Measurements from ENCODE around the gene ATAD3A.
A peak's percentile ranks its signal among the peaks of the same experiment; 100 is the strongest.

The ATAD3A gene

GRCh38 chr1:1567891-1568291 is 55.9 kb downstream of the ATAD3A start:
- no peak for TF ChIP-seq MAX (IDR thresholded peaks at IDR 0.05)
- TF ChIP-seq EGR1 (IDR thresholded peaks at IDR 0.05): no peak
- TF ChIP-seq TEAD4 (IDR thresholded peaks at IDR 0.05): no peak
- TF ChIP-seq TCF12 (IDR thresholded peaks at IDR 0.05; ENCODE audit: low read depth): no peak
- TF ChIP-seq REST (IDR thresholded peaks at IDR 0.05; ENCODE audit: low read depth): no peak
- TF ChIP-seq CEBPB (IDR thresholded peaks at IDR 0.05): no peak
- no peak for TF ChIP-seq NFIC (IDR thresholded peaks at IDR 0.05)
- no peak for TF ChIP-seq YY1 (IDR thresholded peaks at IDR 0.05; ENCODE audit: low read depth)
- no peak for TF ChIP-seq CREB1 (IDR thresholded peaks at IDR 0.05; ENCODE audit: low read depth)
- no peak for TF ChIP-seq ZBTB7A (IDR thresholded peaks at IDR 0.05; ENCODE audit: low read depth)
- TF ChIP-seq TAF1 (IDR thresholded peaks at IDR 0.05; ENCODE audit: low read depth): no peak
- TF ChIP-seq EP300 (IDR thresholded peaks at IDR 0.05; ENCODE audit: borderline replicate concordance): no peak
- TF ChIP-seq USF1 (IDR thresholded peaks at IDR 0.05): no peak
- TF ChIP-seq FOXM1 (IDR thresholded peaks at IDR 0.05; ENCODE audit: borderline replicate concordance, low read depth): no peak
- no peak for TF ChIP-seq RAD21 (IDR thresholded peaks at IDR 0.05; ENCODE audit: low read depth)

GRCh38 chr1:1569341-1569740 is 57.4 kb downstream of the ATAD3A start:
- TF ChIP-seq REST (IDR thresholded peaks at IDR 0.05; ENCODE audit: low read depth): no peak
- no peak for TF ChIP-seq CEBPB (IDR thresholded peaks at IDR 0.05)
- no peak for TF ChIP-seq TEAD4 (IDR thresholded peaks at IDR 0.05)
- TF ChIP-seq ZBTB7A (IDR thresholded peaks at IDR 0.05; ENCODE audit: low read depth): no peak
- TF ChIP-seq EP300 (IDR thresholded peaks at IDR 0.05; ENCODE audit: borderline replicate concordance): no peak
- no peak for TF ChIP-seq USF1 (IDR thresholded peaks at IDR 0.05)
- TF ChIP-seq NFIC (IDR thresholded peaks at IDR 0.05): no peak

- TF ChIP-seq CEBPB (IDR thresholded peaks at IDR 0.05) (no peak), RAD21 (IDR thresholded peaks at IDR 0.05; ENCODE audit: low read depth) (no peak), MAX (IDR thresholded peaks at IDR 0.05) (peak; percentile 19), YY1 (IDR thresholded peaks at IDR 0.05; ENCODE audit: low read depth) (peak; percentile 89)
These were observed 62.1 kb downstream of the ATAD3A start for GRCh38 chr1:1573843-1574720.

GRCh38 chr1:1574721-1575537 is 63.0 kb downstream of the ATAD3A start, which contains the start of gene SSU72:
Gene SSU72 (minus strand): TSS chr1:1574863. CDS start chr1:1574557, 306 bp downstream.
- TF ChIP-seq CREB1 (IDR thresholded peaks at IDR 0.05; ENCODE audit: low read depth) (peak; percentile 100), USF1 (IDR thresholded peaks at IDR 0.05) (peak; percentile 17), YY1 (IDR thresholded peaks at IDR 0.05; ENCODE audit: low read depth) (peak; percentile 81), MAX (IDR thresholded peaks at IDR 0.05) (peak; percentile 54), RAD21 (IDR thresholded peaks at IDR 0.05; ENCODE audit: low read depth) (no peak), TAF1 (IDR thresholded peaks at IDR 0.05; ENCODE audit: low read depth) (peak; percentile 92), NFIC (IDR thresholded peaks at IDR 0.05) (no peak), CEBPB (IDR thresholded peaks at IDR 0.05) (no peak; the same call in 1 of the 2 replicates), EGR1 (IDR thresholded peaks at IDR 0.05) (no peak), TCF12 (IDR thresholded peaks at IDR 0.05; ENCODE audit: low read depth) (0 out of 2 replicates have a peak, but pooled peaks have one; percentile 43)
